ENCODE results near the gene CLASP2. TPM values are rescaled to one million over a fixed set of nuclear protein-coding genes. Genes with fewer than 3 reads are reported as not detected.

Gene CLASP2
- polyA plus RNA-seq, 1 experiment = 27.4 TPM

DNA sequence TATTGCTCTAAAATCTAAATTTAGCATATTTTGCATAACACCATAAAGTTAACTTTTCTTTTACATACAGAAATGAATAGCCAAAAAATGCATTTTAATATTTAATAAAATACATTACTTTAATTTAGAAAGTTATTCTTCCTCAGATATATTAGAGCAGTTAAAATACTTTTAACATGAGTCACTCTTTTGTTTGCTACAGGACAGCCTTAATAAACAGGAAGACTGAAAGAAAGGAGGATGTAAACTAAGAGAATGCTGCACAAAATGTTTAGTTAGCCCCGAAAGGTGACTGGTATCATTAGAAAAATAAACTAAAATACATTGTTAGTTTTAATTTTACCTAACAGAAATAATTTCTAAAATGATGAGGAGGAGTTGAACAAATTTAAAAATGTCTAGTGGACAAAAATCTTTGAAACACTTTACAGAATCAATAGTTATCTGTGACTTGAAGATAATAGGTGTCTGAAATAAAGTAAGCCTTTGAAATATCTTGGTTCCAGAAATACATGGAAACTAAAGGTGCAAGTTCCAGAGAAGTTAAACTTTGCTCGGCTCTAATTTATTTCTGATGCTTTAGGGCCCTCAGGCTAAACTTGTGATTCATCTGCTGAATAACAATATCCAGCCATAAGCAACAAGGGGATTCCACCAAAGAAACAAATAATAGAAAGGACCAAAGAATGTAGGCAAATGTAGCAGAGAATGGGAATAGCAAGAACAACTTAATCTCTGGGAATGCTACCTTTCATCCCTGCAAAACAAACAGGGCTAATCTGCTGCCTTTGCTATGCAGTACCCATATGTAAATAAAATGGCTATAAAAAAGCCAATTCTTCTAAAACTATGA, 139.5 kb downstream of the CLASP2 start:
- peak; percentile 1 for DNase-seq (ENCODE audit: low read depth, low spot score)
- ChIA-PET CTCF (no interaction called here), POLR2A (interaction anchor here (0.5 kb wide), 1 partner anchor 9 kb away, joined by 3 read pairs; no protein-coding TSS in a partner anchor)
- Histone ChIP-seq H3K27me3 (ENCODE audit: control insufficient read depth, insufficient read depth, low read length) (no peaks in the 10 kb centered on the region), H3K27ac (ENCODE audit: low read depth, low read length) (no peak overlapping the region), H3K4me3 (ENCODE audit: low read depth, low read length) (no peak overlapping the region), H3K9me3 (ENCODE audit: control insufficient read depth, insufficient read depth, low read length) (no peaks in the 10 kb centered on the region)
- TF ChIP-seq, protein P1, sequence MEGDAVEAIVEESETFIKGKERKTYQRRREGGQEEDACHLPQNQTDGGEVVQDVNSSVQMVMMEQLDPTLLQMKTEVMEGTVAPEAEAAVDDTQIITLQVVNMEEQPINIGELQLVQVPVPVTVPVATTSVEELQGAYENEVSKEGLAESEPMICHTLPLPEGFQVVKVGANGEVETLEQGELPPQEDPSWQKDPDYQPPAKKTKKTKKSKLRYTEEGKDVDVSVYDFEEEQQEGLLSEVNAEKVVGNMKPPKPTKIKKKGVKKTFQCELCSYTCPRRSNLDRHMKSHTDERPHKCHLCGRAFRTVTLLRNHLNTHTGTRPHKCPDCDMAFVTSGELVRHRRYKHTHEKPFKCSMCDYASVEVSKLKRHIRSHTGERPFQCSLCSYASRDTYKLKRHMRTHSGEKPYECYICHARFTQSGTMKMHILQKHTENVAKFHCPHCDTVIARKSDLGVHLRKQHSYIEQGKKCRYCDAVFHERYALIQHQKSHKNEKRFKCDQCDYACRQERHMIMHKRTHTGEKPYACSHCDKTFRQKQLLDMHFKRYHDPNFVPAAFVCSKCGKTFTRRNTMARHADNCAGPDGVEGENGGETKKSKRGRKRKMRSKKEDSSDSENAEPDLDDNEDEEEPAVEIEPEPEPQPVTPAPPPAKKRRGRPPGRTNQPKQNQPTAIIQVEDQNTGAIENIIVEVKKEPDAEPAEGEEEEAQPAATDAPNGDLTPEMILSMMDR (IDR thresholded peaks at IDR 0.05; ENCODE audit: low read depth, low read length) = no peak

DNA sequence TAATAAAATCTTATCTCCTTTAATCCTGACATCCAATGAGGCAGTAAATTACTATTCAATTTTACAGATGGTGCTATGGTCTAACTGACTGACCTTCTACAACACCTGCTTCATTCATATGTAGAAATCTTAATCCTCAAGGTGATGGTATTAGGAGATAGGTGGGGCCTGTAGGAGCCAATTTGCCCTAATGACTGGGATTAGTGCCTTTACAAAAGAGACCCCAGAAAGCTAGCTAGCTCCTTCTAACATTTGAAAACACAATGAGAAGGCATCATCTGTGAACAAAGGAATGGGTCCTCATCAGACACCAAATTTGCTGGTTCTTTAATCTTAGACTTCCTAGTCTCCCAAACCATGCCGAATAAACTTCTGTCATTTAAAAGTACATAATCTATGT, 140.5 kb downstream of the CLASP2 start:
- Histone ChIP-seq H3K27ac (ENCODE audit: low read depth, low read length) (no peak overlapping the region), H3K4me3 (ENCODE audit: low read depth, low read length) (no peak overlapping the region), H3K9me3 (ENCODE audit: control insufficient read depth, insufficient read depth, low read length) (no peaks in the 10 kb centered on the region), H3K27me3 (ENCODE audit: control insufficient read depth, insufficient read depth, low read length) (no peaks in the 10 kb centered on the region)
- TF ChIP-seq, protein P1 (IDR thresholded peaks at IDR 0.05; ENCODE audit: low read depth, low read length) = no peak
- CTCF ChIA-PET = no interaction called here
- POLR2A ChIA-PET = no interaction called here
- DNase-seq (ENCODE audit: low read depth, low spot score) = no peak

DNA sequence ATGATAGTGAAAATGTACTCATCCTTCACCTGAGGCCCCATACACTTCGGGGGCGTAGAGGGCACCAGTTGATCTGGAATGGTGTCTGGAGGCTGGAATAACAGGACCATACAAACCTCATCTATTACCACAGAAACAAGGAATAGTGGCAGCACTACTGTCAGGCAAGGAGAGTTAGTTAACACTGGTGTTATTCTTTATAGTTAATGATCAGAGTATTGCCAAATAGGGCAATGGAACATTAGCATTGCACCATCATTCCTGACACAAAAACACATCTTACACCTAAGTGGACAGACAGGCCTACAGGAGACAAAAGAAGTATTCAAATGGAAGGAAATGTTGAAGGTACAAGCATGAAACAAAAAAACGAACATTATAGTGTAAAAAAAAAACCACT, 140.9 kb downstream of the CLASP2 start:
- TF ChIP-seq, protein P1 (IDR thresholded peaks at IDR 0.05; ENCODE audit: low read depth, low read length) = no peak
- H3K27me3 ChIP-seq (ENCODE audit: control insufficient read depth, insufficient read depth, low read length) = no peaks in the 10 kb centered on the region
- H3K9me3 ChIP-seq (ENCODE audit: control insufficient read depth, insufficient read depth, low read length) = no peaks in the 10 kb centered on the region
- no peak overlapping the region for H3K27ac ChIP-seq (ENCODE audit: low read depth, low read length)
- DNase-seq (ENCODE audit: low read depth, low spot score) = no peak
- no peak overlapping the region for H3K4me3 ChIP-seq (ENCODE audit: low read depth, low read length)
- POLR2A ChIA-PET = no interaction called here
- CTCF ChIA-PET = interaction anchor here (1.0 kb wide), 1 partner anchor 210 kb away, joined by 5 read pairs; no protein-coding TSS in a partner anchor

DNA sequence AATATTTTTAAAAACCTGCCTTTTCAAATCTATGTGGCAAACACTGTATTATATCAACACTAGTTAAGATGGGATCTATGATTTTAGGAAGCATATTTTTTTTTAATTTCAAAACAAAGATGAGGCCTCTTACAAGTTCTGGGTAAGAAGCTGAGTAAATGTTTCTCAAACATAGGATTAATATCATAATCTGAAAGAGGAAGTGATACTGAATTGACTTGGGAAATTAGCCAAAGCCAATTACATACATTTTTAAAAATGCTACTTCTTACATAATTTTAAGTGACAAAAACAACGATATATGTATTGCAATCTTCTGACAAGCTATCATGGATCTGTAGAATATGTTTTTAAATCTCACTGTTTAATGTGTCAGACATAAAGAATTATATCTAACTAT, 142.7 kb downstream of the CLASP2 start:
- CTCF ChIA-PET = interaction anchor here (0.6 kb wide), 1 partner anchor 140 kb away, joined by 8 read pairs; no protein-coding TSS in a partner anchor

DNA sequence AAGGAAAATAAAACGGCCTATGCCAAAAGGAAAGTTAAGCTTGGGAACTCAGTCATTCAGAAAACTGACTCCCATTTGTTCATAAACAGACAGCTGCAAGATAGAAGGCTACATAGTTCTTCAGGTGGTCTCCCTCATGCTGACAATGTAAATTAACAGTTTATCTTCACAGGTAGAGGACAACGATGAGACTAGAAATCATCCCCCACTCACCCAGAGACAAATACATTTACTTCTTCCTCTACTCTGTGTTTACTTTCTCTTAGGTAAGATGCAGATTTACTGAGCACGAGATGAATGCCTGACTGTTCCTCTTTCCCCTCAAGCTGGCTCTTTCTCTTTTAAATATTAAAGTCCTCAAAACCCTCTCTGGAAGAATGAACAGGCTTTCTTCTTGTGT, 160.2 kb downstream of the CLASP2 start:
- H3K4me3 ChIP-seq (ENCODE audit: low read depth, low read length) = no peak overlapping the region
- DNase-seq (ENCODE audit: low read depth, low spot score) = no peak
- ChIA-PET CTCF (no interaction called here), POLR2A (no interaction called here)
- TF ChIP-seq, protein P1 (IDR thresholded peaks at IDR 0.05; ENCODE audit: low read depth, low read length) = no peak
- H3K27me3 ChIP-seq (ENCODE audit: control insufficient read depth, insufficient read depth, low read length) = no peaks in the 10 kb centered on the region
- no peaks in the 10 kb centered on the region for H3K9me3 ChIP-seq (ENCODE audit: control insufficient read depth, insufficient read depth, low read length)
- no peak overlapping the region for H3K27ac ChIP-seq (ENCODE audit: low read depth, low read length)

More for the DNA sequence above, 142.7 kb downstream of the CLASP2 start:
- no peaks in the 10 kb centered on the region for H3K9me3 ChIP-seq (ENCODE audit: control insufficient read depth, insufficient read depth, low read length)
- DNase-seq (ENCODE audit: low read depth, low spot score) = no peak
- TF ChIP-seq, protein P1 (IDR thresholded peaks at IDR 0.05; ENCODE audit: low read depth, low read length) = no peak
- no peaks in the 10 kb centered on the region for H3K27me3 ChIP-seq (ENCODE audit: control insufficient read depth, insufficient read depth, low read length)
- POLR2A ChIA-PET = interaction anchor here (0.6 kb wide), 1 partner anchor 136 kb away, joined by 3 read pairs; no protein-coding TSS in a partner anchor
- no peak overlapping the region for H3K27ac ChIP-seq (ENCODE audit: low read depth, low read length)
- no peak overlapping the region for H3K4me3 ChIP-seq (ENCODE audit: low read depth, low read length)
